ENCODE data around the gene DAPK2.

The DAPK2 gene

GRCh38 chr15:63858448-63858847, 187.8 kb downstream of the DAPK2 start:
- H4K20me1 ChIP-seq (ENCODE audit: insufficient read depth), result no peaks in the 10 kb centered on the region
- no peak overlapping the region for H3K4me2 ChIP-seq
- no peak overlapping the region for H3K27ac ChIP-seq
- no peaks in the 10 kb centered on the region for H3K27me3 ChIP-seq (ENCODE audit: insufficient read depth, low read depth)
- H3K9ac ChIP-seq, result no peak overlapping the region
- TF ChIP-seq CTCF (conservative IDR thresholded peaks at IDR 0.05; ENCODE audit: low read depth, low read length), result no peak
- no peaks in the 10 kb centered on the region for H3K36me3 ChIP-seq (ENCODE audit: insufficient read depth)
- H3K79me2 ChIP-seq (ENCODE audit: insufficient read depth, low read depth), result no peaks in the 10 kb centered on the region
- no peaks in the 10 kb centered on the region for H3K4me1 ChIP-seq (ENCODE audit: low read depth, poor library complexity, severe bottlenecking)
- H3K4me3 ChIP-seq (IDR thresholded peaks at IDR 0.05; ENCODE audit: insufficient read depth, low read depth, low read length), result no peak overlapping the region
- H2AFZ ChIP-seq (ENCODE audit: low read depth), result no peak overlapping the region

DNA sequence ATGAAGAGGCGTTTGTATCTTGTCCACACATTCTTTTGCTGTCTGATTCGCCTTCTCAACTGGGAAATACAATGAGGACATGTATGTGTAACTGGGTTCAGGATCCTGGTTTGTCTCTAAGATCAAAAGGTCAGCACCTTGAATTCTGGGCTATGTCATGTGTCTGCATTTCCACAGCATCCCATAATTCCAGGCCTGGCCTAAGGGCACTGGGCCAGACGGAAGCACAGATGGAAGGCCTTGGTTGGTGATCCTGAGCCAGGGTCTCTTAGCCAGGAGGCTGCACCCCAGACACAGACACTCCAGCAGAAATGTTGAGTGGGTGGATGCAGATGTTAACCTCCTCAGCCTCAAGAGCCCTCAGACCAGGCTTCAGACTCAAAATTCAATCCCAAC, 188.8 kb downstream of the DAPK2 start:
- no peak overlapping the region for H3K4me2 ChIP-seq
- no peaks in the 10 kb centered on the region for H3K27me3 ChIP-seq (ENCODE audit: insufficient read depth, low read depth)
- H3K4me1 ChIP-seq (ENCODE audit: low read depth, poor library complexity, severe bottlenecking), result no peaks in the 10 kb centered on the region
- H4K20me1 ChIP-seq (ENCODE audit: insufficient read depth), result no peaks in the 10 kb centered on the region
- no peak overlapping the region for H3K9ac ChIP-seq
- H3K27ac ChIP-seq, result no peak overlapping the region
- H3K79me2 ChIP-seq (ENCODE audit: insufficient read depth, low read depth), result no peaks in the 10 kb centered on the region
- H3K36me3 ChIP-seq (ENCODE audit: insufficient read depth), result no peaks in the 10 kb centered on the region
- TF ChIP-seq CTCF (conservative IDR thresholded peaks at IDR 0.05; ENCODE audit: low read depth, low read length), result no peak
- H2AFZ ChIP-seq (ENCODE audit: low read depth), result no peak overlapping the region
- H3K4me3 ChIP-seq (IDR thresholded peaks at IDR 0.05; ENCODE audit: insufficient read depth, low read depth, low read length), result no peak overlapping the region

Measured in KMS-11 (cell line).